ENCODE data around the gene PRPF31.

Gene PRPF31

DNA sequence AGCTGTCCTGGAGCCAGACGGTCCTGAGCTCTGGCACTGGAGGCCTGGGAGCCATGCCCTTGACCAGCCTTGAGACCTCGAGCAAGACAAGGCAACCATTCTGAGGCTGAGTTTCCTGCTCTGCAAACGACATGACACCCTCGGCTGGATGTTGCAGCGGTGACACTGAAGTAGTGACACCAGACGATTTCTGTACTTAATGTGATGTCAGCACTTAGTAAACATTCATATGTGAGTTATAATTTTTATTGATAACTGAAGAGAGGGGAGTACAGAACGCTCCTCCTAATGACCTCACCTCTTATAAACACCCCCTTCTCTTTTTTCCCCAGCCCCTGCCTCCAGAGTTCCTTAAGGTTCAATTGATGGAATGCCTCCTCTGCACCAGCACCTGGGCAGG lies 7.1 kb upstream of the PRPF31 start:
- no peak for DNase-seq

DNA sequence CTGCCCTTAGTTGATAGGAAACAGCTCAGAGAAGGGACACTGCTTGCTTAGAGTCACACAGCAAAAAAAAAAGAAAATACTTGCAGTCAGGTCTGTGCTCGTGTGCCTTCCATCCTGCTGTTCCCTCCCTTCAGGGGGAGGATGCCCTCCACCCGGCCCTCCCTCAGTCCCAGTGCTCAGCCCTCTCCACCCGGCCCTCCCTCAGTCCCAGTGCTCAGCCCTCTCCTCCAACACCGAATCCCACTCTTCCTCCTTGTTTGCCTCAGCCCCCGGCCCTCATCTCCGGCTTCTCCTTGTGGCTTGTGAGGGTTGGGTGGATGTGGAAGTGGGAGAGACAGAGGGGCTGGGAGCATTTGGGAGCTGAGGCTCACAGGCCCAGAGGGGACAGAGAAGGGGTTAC lies 5.9 kb upstream of the PRPF31 start:
- no peak for DNase-seq

DNA sequence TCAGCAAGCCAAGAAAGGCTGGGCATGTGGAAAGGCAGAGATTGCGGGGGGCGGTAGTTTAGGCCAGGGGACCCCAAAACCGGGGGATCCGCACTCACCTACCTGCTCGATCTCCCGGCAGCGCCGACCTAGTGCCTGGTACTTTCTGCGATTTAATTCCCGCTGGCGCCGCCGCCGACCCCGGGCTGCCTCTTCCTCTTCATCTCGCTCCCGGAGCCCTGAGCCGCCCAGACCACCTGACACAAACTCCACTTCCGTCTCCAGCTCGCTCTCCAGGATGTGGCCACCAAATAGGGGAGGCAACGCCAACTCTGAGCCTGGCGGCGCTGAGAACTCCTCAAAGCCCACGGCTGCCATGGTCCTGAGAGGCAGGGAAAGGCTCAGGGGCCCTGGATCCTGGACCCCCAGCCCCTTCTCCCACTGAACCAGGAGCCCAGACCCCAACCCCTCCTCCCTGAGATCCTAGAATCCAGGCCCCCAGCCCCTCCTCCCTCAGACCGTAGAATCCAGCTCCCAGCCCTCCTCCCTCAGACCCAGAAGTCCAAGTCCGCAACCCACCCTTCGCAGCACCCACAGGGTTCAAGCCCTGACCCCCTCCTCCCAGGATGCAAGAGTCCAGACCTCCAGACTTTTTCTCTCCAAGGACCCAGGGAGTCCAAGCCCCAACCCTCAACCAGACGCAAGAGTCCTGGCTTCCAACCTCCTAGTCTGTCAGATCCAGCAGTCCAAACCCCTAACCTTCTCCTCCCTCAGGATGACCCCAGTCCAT lies 1.0 kb upstream of the PRPF31 start:
- peak; percentile 64 for DNase-seq

DNA sequence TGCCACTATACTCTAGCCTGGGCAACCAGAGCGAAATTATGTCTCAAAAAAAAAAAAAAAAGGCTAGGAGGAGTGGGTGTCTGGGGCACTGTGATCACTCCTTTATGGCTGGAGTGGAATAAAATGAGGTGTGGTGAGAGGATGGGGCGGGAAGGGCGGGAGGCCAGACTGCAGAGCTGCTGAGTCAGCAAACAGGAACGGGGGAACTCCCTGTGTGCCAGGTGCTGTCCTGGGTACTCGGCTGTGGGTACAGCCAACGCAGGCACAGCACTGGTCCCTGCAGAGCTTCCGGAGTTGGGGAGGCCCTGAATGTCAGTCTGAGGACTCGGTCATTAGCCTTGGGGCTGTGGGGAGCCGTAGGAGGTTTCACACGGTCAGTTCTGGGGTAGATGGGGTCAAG lies 5.7 kb downstream of the PRPF31 start:
- no peak for DNase-seq

DNA sequence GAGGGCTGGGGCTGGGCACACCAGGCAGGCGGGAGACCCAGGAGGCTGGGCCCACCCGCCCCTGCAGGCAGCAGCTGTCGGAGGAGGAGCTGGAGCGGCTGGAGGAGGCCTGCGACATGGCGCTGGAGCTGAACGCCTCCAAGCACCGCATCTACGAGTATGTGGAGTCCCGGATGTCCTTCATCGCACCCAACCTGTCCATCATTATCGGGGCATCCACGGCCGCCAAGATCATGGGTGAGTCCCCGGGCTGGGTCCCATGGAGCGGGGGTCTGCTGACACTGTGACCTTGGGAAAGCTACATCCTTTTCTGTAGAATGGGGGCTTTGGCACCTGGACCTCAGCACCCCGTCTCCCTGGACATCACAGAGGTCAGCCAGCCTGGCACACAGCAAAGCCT lies 8.1 kb downstream of the PRPF31 start:
- DNase-seq, result no peak

DNA sequence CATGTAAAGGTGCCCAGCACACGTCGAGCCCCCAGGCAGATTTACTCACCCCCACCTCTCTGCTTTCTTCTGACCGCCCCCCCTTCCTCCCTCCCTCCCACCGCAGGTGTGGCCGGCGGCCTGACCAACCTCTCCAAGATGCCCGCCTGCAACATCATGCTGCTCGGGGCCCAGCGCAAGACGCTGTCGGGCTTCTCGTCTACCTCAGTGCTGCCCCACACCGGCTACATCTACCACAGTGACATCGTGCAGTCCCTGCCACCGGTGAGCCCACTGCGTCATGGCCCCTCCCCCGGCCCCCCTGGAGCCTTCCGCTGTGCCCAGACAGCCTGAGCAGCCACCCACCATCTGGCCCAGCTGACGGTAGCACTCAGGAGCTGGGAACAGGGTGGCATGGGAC lies 8.8 kb downstream of the PRPF31 start:
- DNase-seq, result no peak

DNA sequence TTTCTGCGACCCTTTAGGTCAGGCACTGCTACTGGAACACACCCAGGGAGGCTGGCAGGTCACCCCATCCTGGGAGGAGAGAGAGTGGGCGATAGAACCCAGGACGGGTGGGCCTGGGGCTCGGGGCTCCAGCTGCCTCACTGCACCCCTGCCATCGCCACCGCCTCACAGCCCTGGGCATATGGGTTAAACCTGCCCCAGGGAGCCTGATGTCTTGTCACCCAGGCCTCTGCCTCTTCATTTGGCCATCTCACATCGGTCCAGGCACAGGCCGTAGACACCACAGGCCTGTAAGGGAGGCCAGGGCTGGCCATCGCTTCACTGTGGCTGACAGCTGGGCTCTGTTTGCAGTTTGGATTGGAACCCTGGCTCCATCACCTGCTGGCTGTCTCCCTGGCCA lies 10.2 kb downstream of the PRPF31 start:
- no peak for DNase-seq

DNA sequence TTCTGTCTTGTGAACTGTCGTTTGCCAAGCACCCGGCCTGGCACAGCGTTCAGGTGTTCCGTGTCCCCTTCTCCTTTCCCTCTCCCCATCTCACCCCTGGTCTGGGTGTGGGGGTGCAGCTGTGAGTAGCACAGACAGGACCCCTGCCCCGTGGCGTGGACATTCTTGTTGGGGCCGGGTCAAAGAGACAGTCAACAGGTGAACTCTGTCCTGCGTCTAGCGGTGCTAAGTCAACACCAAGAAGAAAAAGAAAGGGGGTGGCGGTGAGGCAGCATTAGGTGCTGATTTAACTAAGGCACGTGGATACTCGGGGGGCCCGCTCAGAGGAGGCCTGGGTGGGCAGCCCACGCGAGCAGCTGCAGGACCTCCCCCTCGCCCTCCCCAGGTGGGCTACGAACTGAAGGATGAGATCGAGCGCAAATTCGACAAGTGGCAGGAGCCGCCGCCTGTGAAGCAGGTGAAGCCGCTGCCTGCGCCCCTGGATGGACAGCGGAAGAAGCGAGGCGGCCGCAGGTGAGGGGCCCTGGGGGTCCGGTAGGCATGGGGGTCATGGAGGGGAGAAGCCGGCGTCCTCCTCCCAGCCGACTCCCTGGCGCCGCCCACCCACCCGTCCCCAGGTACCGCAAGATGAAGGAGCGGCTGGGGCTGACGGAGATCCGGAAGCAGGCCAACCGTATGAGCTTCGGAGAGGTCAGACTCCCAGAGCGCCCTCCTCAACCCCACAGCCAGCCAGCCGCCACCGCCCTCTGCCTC lies 12.3 kb downstream of the PRPF31 start:
- no peak for DNase-seq

DNA sequence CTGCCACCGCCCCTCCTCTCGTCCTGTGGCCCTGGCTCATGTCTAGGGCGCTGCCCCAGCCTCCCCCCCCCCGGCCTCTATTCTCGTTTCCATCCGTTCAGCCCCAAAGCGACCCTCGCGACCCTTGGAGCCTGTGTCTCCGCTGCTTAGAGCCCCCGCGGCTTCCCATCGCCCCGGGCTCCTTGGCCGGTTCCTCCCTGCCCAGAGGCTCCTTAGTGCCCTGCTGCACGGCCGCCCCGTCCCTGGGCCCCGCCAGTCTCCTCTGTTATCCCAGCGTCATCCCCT lies 12.8 kb downstream of the PRPF31 start:
- no peak for DNase-seq

DNA sequence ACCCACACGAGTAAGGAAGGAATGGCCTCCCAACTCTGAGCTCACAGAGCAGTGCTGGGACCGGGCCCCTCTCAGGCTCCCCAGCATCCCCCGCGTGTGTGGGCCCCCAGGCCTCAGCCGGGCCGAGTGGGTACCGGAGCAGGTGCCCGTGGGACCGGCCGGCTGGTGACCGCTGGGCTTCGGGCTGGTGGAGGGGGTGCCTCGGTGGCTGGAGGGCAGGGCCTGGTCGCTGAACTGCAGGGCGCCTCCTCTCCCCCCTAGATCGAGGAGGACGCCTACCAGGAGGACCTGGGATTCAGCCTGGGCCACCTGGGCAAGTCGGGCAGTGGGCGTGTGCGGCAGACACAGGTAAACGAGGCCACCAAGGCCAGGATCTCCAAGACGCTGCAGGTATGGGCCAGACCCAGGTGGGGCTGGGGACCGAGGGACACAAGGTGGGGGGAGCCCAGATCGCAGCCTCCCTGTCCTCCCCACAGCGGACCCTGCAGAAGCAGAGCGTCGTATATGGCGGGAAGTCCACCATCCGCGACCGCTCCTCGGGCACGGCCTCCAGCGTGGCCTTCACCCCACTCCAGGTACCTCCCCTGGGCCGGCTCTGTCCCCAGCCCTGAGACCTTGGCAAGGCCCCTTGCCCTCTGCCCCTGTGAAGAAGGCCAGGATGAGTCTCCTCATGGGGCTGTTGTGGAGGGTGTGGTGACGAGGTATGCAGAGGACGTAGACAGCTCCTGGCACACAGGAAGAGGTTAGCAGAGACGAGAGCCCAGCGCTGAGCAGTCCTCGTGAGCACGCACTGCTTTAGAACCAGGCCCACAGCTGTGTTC lies 13.5 kb downstream of the PRPF31 start:
- no peak for DNase-seq

DNA sequence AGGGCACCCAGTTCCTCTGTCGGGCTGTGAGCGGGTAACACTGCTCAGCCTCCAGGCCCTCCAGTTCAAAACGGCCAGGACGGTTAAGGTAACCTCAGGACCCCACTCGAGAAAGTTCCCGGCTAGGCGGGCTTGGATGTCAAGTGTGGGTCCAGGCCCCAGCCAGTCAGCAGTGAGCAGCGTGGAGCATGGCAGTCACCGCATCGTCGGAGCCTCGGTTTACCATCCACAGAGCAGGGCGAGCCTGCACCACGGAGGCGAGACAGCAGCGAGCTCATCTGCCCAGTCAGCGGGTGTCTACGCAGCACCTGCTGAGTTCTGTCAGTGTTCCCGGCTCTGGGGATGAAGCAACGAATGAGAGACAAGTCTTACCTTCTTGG lies 14.1 kb downstream of the PRPF31 start:
- no peak for DNase-seq

DNA sequence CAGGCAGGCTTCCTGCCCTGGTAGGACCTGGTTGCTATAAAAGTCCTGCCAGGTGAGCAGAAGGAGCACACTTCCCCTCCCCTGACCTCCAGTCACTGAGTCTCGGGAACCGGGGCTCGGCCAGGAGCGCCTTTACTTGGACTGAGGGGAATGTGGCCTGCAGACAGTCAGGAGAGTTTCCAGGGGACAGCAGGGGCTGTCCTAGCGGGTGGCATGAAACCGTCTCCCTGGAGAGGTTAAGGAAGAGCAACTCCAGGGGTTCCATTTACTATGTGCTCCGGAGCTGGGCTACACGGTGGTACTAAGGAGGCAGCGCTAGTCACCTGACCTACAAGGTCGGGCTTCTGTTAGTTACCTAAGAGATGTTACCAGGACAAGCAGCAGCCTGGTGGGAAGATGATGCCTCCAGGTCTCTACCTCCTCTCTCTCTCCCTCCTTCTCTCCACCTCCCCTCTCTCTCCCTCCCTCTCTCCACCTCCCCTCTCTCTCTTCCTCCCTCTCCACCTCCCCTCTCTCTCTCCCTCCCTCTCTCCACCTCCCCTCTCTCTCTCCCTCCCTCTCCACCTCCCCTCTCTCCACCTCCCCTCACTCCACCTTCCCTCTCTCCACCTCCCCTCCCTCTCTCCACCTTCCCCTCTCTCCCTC lies 17.9 kb downstream of the PRPF31 start:
- peak; percentile 22 for DNase-seq

DNA sequence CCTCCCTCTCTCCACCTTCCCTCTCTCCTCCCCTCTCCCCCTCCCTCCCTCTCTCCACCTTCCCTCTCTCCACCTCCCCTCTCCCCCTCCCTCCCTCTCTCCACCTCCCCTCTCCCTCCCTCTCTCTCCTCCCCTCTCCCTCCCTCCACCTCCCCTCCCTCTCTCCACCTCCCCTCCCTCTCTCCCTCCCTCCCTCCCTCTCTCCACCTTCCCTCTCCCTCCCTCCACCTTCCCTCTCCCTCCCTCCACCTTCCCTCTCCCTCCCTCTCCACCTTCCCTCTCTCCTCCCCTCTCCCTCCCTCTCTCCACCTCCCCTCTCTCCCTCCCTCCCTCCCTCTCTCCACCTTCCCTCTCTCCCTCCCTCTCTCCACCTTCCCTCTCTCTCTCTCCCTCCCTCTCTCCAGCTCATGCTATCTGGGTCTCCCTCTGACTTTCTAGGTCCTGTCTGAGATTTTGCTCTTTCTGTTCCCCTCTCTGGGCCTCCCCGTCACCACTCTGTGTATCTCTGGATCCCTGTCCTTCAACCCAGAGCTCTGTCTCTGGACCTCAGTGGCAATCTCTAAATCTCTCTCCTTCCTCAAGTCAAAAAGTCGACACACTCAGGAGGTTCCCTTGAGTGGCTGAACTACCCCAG lies 18.5 kb downstream of the PRPF31 start:
- DNase-seq, result no peak

DNA sequence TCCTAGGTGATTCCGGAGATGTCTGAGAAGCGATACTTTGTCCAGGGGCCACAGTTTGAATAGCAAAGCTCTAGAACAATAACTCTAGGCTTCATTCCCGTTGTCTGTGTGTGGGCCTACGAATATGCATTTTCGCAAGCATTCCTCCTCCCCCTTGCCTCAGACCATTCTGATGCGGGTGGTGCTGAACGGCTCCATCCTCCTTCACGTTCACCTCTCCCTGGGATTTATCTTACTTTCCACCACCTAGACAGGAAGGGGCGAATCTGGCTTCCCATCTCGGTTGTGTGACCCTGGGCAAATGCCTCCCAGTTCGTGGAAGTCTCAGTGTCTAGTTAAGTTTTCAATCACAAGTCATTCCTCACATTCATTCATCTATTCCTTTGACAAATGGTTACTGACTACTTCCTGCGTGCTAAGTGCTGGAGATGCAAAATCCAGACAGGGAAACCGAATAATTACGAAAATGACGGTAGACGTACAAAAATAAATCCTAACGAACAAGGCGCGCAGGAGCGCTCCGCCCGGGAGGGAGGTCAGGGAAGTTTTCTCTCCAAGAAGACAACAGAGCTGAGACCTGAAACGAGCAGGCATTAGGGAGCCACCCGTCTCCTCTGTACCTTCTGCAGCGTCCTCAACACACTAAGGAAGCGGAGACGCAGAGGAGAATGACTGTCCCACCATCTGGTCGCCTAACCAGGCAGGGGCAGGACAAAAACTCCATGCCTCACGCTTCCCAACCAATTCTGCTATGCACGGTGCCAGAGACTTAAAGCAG lies 20.7 kb downstream of the PRPF31 start:
- no peak for DNase-seq

DNA sequence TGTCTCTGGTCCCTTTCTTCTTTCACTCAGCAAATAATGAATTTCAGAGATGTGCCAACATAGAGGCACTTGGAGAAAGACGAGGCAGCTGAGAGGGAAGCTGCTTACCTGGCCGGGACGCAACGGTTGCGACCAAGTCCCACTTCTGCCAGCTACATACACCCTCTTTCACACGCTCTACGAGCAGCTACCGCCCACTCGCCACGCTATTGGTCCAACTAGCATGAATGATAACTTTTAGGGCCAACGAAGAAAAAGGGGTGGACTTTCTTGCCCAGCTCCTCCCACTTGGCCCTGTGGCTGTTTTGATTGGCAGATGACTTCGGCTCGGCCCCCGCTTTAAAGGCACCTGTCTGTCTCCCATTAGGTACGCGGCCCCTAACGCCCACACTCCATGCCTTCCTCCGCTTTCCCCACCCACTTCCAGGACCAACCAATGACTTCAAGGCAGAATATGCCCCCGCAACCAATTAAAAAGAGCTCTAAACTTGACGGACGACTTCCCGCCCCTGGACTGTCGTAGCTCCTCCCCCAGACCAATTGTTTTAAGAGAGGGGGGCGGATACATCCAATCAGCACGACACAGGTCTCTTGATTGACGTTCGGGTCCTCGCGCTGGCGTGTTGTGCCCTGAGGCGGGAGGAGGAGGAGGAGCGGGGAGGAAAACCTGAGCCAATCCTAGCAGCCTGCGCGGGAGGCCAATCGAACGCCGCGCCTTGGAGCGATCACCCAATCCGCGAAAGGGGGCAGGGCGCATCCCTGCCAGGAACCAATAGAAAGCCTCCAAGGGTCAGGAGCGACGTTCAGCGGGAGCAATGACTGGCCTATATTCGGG lies 21.5 kb downstream of the PRPF31 start:
- peak; percentile 99 for DNase-seq

DNA sequence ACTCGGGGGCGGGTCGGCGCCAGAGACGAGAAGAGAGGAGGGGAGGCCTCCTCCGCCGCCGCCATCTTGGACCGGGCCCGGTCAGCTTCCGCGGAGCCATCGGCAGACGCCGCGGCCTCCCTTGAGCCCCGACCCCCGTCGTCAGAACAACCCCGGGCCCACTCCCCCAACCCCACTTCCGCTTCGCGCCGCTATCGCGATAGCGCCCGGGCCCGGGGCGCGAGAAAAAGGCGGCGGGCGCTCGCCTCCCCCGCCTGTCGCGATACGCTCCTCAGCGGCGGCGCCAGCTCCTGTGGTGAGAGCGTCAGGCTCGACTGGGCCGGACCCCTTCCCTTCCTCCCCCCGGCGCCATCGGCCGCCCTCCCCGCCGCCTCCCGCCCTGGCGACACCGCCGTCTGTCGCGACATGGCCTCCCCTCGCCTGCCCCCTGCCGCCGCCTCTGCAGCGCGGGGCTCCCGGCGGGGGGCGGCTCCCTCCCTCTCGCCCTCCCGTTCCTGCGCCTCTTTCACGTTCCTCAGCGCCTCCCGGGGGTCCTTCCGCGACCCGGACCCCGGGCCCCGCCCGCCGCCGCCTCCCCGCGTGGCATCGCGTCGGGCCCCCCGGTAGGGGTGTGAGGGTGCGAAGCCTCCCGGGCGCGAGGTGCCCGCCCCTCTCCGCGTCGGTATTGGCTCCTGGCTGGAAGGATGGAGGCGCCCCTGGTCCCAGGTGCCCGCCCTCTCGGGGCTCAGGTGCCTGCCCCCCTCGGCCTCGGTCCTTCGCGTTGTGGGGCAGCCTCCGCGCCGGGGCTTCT lies 22.3 kb downstream of the PRPF31 start, which contains the start of gene CNOT3:
Gene CNOT3 (plus strand): TSS at position 64 of the 790 bp plus-strand sequence. CDS start 5,217 bp downstream, outside the sequence.
- DNase-seq, result peak; percentile 38

DNA sequence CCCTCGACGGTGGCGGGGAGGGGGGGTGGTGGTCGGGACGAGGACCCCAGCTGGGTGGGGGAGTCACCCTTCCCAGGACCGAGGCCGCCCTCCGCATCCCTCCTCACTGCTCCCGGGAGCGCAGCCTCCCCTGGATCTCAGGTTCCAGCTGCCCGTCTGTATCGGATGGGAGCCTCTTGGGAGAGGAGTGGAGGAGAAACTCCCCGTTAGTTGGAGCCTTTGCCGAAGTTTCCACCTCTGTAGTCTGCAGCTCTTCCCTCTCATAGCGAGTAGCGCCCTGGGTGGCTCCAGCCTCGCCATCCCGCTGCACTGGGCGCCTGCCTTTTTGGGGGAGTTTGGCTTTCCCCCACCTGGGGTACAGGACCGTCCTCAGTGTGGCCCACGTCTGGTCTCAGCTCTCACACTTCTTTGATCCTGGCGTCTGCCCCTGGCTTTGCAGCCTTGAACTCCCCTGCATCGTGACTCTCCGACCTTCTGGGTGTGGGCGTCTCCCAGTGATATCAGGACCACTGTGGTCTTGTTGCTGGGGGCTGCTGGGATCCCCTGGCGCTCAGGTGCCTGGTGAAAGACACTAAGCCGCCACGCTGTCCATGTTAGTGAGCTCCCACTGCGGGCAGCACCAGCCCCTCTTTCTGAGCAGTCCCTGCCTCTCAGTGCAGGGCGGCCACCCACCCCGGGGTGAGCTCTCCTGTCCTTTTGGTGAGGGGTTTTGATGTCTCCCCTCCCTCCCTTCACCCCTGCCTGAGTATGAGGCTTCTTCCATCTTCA lies 23.1 kb downstream of the PRPF31 start:
- no peak for DNase-seq

DNA sequence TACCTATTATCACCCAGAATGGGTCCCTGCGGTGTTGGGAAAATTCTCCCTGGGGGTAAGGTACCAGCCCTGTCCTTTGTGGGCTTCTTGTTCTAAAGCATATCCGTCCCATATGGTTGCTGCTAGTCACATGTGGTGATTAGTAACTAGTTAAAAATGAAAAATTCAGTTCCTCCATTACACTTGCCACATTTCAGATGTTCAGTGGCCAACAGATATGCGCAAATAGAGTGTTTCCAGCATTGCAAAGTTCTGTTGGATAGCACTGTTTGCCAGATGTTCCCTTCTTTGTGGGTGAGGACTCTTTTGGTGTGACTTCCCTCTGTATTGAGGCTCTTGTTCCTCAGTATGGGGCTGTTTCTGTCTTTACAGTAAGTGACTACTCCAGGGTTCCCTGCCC lies 25.8 kb downstream of the PRPF31 start:
- no peak for DNase-seq

DNA sequence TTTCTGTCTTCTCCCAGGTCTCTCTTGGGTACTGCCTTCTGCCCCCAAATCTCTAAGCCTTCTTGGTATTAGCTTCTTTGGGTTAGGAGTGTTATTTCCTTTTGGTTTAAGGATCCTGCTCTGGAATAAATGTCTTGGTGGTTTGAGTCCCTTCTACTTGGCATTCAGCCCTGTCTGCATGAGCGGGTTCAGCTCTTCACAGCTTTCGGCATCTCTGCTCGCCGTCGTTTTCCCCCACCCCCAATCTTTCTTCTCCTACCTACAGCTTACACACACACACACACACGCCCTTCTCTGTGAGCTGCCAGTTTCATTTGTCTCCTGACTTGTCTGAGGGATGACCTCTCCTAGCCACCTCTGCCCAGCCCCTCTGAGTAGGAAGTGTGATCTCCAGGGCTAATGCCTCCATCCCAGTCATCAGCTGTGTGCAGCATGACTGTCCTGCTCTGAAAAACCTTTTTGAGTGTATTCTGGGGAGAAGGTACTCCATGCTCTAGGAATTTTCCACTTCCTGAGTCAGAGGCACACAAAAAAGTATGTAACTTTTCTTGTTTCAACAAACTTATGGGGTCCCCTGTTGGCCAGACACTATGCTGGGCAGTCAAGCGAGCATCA lies 26.7 kb downstream of the PRPF31 start:
- DNase-seq, result no peak
